ENCODE measurements around the gene CREG2.

DNA sequence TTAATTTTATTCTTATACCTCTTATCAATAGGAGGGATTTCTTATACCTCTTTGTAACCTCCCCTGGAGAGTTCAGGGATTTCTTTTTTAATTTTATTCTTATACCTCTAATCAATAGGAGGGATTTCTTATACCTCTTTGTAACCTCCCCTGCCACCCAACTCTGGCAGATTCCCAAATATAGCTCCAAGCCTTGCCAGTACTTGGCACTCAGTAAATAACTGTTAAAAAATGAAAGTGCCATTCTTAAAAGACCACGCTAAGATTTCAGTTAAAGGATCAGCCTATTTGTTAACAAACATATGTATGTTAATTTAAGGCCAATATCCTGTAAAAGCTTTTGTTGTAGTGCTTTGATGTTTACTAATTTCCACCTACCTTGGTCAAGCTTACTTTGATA is 83.6 kb downstream of the CREG2 start:
- no peak for TF ChIP-seq POLR2AphosphoS5 (IDR thresholded peaks at IDR 0.05)
- TF ChIP-seq, protein P1, sequence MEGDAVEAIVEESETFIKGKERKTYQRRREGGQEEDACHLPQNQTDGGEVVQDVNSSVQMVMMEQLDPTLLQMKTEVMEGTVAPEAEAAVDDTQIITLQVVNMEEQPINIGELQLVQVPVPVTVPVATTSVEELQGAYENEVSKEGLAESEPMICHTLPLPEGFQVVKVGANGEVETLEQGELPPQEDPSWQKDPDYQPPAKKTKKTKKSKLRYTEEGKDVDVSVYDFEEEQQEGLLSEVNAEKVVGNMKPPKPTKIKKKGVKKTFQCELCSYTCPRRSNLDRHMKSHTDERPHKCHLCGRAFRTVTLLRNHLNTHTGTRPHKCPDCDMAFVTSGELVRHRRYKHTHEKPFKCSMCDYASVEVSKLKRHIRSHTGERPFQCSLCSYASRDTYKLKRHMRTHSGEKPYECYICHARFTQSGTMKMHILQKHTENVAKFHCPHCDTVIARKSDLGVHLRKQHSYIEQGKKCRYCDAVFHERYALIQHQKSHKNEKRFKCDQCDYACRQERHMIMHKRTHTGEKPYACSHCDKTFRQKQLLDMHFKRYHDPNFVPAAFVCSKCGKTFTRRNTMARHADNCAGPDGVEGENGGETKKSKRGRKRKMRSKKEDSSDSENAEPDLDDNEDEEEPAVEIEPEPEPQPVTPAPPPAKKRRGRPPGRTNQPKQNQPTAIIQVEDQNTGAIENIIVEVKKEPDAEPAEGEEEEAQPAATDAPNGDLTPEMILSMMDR (IDR thresholded peaks at IDR 0.05 in 8 of 11, conservative IDR thresholded peaks at IDR 0.05 in 3 of 11): no peak

Measured in spleen (tissue), 7 donors.